ENCODE data around the gene TSPEAR.
"Not testable (repeated sequence)": the region's sequence is repeated elsewhere in the genome, so short reads cannot be mapped to it uniquely, and the experiment has no call there.

The TSPEAR gene

DNA sequence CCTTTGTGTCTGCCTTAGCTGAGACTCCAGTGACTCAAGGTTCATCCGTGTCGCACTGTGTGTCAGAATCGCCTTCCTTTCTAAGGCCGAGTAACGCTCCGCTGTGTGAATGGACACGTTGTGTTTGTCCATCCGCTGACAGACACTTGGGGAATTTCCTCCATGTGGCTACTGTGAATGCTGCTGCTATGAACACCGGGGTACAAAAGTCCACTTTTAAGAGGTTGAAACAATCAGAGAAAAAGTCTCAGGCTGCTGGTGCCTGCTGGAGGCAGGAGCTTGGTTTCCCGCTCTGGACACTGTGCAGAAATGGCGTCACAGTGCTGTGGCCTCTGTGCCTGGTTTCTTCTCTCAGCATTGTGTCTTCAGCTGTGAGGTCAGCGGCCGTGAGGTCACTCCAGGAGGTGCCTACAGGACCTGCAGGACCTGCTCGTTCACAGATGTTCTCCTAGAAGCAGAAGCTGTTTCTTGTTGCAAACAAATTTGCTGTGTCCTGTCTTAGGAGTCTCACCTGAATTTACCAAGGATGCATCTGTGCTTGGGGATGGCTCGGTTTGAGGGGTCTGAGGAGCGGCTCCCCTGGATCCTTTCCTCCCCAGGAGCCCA lies 205.6 kb downstream of the TSPEAR start:
- H3K4me3 ChIP-seq (ENCODE audit: low read depth in 1 of 2, low read length in 2 of 2): no peak overlapping the region
- no peak overlapping the region for H3K27ac ChIP-seq (ENCODE audit: low read depth, low read length)
- H3K4me1 ChIP-seq (ENCODE audit: insufficient read depth, low read length): no peaks in the 10 kb centered on the region
- H3K9me3 ChIP-seq (ENCODE audit: low read length): no peaks in the 10 kb centered on the region
- H3K27me3 ChIP-seq (ENCODE audit: control insufficient read depth in 1 of 2, insufficient read depth in 2 of 2, low read length in 2 of 2): peaks cover 10 to 12% of the 10 kb centered on the region in 2 donors
- H3K36me3 ChIP-seq (ENCODE audit: insufficient read depth, low read length): no peaks in the 10 kb centered on the region
- no peak overlapping the region for H3K9ac ChIP-seq (ENCODE audit: low read length)

DNA sequence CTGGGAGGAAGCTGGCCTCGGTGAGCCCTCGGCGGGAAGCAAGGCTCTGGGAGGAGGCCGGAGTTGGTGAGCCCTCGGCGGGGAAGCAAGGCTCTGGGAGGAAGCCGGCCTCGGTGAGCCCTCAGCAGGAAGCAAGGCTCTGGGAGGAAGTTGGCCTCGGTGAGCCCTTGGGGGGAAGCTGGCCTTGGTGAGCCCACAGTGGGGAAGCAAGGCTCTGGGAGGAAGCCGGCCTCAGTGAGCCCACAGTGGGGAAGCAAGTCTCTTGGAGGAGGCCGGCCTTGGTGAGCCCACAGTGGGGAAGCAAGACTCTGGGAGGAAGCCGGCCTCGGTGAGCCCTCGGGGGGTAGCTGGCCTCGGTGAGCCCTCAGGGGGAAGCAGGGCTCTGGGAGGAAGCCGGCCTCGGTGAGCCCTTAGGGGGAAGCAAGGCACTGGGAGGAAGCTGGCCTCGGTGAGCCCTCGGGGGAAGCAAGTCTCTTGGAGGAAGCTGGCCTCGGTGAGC lies 207.4 kb downstream of the TSPEAR start:
- H3K27ac ChIP-seq (ENCODE audit: low read depth, low read length): no peak overlapping the region
- peaks cover 0 to under 1% of the 10 kb centered on the region in 2 donors for H3K27me3 ChIP-seq (ENCODE audit: control insufficient read depth in 1 of 2, insufficient read depth in 2 of 2, low read length in 2 of 2)
- no peaks in the 10 kb centered on the region for H3K9me3 ChIP-seq (ENCODE audit: low read length)
- H3K4me1 ChIP-seq (ENCODE audit: insufficient read depth, low read length): no peaks in the 10 kb centered on the region
- H3K36me3 ChIP-seq (ENCODE audit: insufficient read depth, low read length): no peaks in the 10 kb centered on the region
- no peak overlapping the region for H3K9ac ChIP-seq (ENCODE audit: low read length)
- no peak overlapping the region for H3K4me3 ChIP-seq (ENCODE audit: low read depth in 1 of 2, low read length in 2 of 2)

DNA sequence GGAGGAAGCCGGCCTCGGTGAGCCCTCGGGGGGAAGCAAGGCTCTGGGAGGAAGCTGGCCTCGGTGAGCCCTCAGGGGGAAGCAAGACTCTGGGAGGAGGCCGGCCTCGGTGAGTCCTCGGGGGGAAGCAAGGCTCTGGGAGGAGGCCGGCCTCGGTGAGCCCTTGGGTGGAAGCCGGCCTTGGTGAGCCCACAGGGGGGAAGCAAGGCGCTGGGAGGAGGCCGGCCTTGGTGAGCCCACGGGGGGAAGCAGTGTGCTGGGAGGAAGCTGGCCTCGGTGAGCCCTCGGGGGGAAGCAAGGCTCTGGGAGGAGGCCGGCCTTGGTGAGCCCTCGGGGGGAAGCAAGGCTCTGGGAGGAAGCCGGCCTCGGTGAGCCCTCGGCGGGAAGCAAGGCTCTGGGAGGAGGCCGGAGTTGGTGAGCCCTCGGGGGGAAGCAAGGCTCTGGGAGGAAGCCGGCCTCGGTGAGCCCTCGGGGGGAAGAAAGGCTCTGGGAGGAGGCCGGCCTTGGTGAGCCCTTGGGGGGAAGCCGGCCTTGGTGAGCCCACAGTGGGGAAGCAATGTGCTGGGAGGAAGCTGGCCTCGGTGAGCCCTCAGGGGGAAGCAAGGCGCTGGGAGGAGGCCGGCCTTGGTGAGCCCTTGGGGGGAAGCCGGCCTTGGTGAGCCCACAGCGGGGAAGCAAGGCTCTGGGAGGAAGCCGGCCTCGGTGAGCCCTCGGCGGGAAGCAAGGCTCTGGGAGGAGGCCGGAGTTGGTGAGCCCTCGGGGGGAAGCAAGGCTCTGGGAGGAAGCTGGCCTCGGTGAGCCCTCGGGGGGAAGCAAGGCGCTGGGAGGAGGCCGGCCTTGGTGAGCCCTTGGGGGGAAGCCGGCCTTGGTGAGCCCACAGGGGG lies 208.1 kb downstream of the TSPEAR start:
- H3K27me3 ChIP-seq (ENCODE audit: control insufficient read depth in 1 of 2, insufficient read depth in 2 of 2, low read length in 2 of 2); H3K9me3 ChIP-seq (ENCODE audit: low read length); H3K4me3 ChIP-seq (ENCODE audit: low read depth in 1 of 2, low read length in 2 of 2): not testable (repeated sequence)

DNA sequence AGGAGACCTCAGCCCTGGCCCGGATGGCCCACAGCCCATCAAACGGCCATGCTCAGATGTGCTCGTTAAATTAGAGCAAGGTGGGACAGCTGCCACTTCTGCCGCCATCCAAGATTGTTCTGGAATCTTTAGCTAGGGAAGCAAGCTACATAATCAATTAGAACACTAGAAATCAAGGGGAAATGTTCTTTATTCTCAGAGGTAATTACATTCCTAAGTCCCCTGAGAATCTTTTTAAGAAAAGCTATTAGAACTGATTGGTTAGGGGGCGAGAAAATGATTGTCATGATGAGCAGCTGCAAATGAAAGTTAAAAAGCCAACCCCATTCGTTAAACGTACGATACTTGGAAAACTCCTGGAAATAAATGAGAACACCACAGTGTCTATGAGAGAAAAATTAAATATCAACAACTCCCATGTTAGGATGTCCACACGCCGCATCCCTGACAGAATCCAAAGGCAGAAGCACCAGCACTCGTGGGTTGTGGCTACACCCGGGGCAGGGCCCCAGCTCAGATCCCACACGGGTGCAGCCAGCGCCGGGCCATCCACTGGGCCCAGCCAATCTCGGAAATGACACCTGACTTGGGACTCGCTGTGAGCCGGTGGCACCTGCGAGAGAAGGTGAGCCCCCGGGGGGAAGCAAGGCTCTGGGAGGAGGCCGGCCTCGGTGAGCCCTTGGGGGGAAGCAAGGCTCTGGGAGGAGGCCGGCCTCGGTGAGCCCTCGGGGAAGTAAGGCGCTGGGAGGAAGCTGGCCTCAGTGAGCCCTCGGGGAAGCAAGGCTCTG lies 209.0 kb downstream of the TSPEAR start:
- Histone ChIP-seq H3K4me3 (ENCODE audit: low read depth in 1 of 2, low read length in 2 of 2) (no peak overlapping the region), H3K27ac (ENCODE audit: low read depth, low read length) (no peak overlapping the region), H3K9ac (ENCODE audit: low read length) (no peak overlapping the region), H3K36me3 (ENCODE audit: insufficient read depth, low read length) (no peaks in the 10 kb centered on the region), H3K4me1 (ENCODE audit: insufficient read depth, low read length) (no peaks in the 10 kb centered on the region), H3K27me3 (ENCODE audit: control insufficient read depth in 1 of 2, insufficient read depth in 2 of 2, low read length in 2 of 2) (peaks cover 0 to 10% of the 10 kb centered on the region in 2 donors), H3K9me3 (ENCODE audit: low read length) (no peaks in the 10 kb centered on the region)

More for the DNA sequence above, 208.1 kb downstream of the TSPEAR start:
- H3K9ac ChIP-seq (ENCODE audit: low read length); H3K27ac ChIP-seq (ENCODE audit: low read depth, low read length); H3K36me3 ChIP-seq (ENCODE audit: insufficient read depth, low read length); H3K4me1 ChIP-seq (ENCODE audit: insufficient read depth, low read length): not testable (repeated sequence)

DNA sequence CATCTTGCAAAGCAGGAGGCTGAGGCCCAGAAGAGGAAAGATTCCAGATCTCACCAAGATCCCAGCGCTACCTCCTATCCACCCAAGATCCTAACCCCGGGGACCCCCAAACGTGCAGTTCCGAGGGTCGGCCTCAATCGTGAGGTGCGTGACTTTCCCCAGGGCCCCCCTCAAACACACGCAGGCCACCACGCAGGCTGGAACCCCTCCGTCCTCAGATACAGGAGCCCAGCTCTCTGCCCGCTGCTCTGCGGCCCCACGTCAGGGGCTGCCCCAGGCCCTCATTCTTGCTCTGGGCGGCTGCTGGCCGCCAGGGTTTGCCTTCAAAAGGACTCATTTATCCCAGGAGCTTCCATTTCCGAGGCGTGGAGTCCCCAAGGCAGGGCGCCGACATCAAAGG lies 211.3 kb downstream of the TSPEAR start:
- H3K27me3 ChIP-seq (ENCODE audit: control insufficient read depth in 1 of 2, insufficient read depth in 2 of 2, low read length in 2 of 2): peaks cover 0 to 10% of the 10 kb centered on the region in 2 donors
- peaks cover 4% of the 10 kb centered on the region for H3K4me1 ChIP-seq (ENCODE audit: insufficient read depth, low read length)
- no peak overlapping the region for H3K4me3 ChIP-seq (ENCODE audit: low read depth in 1 of 2, low read length in 2 of 2)
- no peaks in the 10 kb centered on the region for H3K9me3 ChIP-seq (ENCODE audit: low read length)
- no peak overlapping the region for H3K9ac ChIP-seq (ENCODE audit: low read length)
- H3K36me3 ChIP-seq (ENCODE audit: insufficient read depth, low read length): no peaks in the 10 kb centered on the region
- H3K27ac ChIP-seq (ENCODE audit: low read depth, low read length): no peak overlapping the region

DNA sequence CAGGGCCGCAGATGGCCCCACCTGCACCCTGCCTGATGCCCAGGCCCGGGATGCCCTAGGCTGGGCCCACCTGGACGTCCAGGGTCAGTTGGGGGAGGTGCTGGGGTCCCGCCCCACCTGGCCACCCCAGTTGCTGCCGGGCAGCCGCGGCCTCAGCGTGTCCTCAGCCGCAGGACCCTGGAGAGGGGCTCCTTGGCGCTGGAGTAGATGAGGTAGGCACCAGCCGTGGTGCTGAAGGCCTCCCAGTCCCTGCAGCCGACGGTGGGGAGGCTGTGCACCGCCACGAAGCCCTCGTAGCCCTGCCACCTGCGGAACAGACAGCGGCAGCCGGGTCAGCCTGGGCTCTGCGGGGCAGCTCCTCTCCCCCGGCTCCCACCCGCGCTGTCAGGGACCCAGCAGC lies 211.7 kb downstream of the TSPEAR start:
- no peaks in the 10 kb centered on the region for H3K9me3 ChIP-seq (ENCODE audit: low read length)
- no peaks in the 10 kb centered on the region for H3K36me3 ChIP-seq (ENCODE audit: insufficient read depth, low read length)
- peaks cover 4% of the 10 kb centered on the region for H3K4me1 ChIP-seq (ENCODE audit: insufficient read depth, low read length)
- peaks cover 0 to 10% of the 10 kb centered on the region in 2 donors for H3K27me3 ChIP-seq (ENCODE audit: control insufficient read depth in 1 of 2, insufficient read depth in 2 of 2, low read length in 2 of 2)
- no peak overlapping the region for H3K27ac ChIP-seq (ENCODE audit: low read depth, low read length)
- no peak overlapping the region for H3K9ac ChIP-seq (ENCODE audit: low read length)
- H3K4me3 ChIP-seq (ENCODE audit: low read depth in 1 of 2, low read length in 2 of 2): no peak overlapping the region

DNA sequence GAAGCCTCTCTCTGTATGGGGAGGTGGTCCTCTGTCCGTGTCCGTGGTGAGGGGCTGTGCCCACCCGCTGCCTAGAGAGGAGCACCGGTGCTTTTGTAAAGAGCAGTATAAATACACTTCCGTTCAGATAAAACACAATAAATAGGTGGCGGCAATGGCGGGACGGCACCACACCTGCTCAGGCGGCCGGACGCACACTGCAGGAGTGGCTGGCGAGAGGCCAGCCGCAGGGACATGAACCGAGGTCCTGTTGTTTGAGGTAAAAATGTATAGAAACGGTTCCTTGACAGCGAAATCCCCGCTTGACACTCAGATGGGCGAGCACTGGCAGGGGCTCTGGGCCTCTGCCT lies 212.2 kb downstream of the TSPEAR start:
- Histone ChIP-seq H3K36me3 (ENCODE audit: insufficient read depth, low read length) (no peaks in the 10 kb centered on the region), H3K9me3 (ENCODE audit: low read length) (no peaks in the 10 kb centered on the region), H3K4me1 (ENCODE audit: insufficient read depth, low read length) (peaks cover 4% of the 10 kb centered on the region), H3K27me3 (ENCODE audit: control insufficient read depth in 1 of 2, insufficient read depth in 2 of 2, low read length in 2 of 2) (peaks cover 0 to 10% of the 10 kb centered on the region in 2 donors), H3K27ac (ENCODE audit: low read depth, low read length) (no peak overlapping the region), H3K4me3 (ENCODE audit: low read depth in 1 of 2, low read length in 2 of 2) (no peak overlapping the region), H3K9ac (ENCODE audit: low read length) (no peak overlapping the region)

DNA sequence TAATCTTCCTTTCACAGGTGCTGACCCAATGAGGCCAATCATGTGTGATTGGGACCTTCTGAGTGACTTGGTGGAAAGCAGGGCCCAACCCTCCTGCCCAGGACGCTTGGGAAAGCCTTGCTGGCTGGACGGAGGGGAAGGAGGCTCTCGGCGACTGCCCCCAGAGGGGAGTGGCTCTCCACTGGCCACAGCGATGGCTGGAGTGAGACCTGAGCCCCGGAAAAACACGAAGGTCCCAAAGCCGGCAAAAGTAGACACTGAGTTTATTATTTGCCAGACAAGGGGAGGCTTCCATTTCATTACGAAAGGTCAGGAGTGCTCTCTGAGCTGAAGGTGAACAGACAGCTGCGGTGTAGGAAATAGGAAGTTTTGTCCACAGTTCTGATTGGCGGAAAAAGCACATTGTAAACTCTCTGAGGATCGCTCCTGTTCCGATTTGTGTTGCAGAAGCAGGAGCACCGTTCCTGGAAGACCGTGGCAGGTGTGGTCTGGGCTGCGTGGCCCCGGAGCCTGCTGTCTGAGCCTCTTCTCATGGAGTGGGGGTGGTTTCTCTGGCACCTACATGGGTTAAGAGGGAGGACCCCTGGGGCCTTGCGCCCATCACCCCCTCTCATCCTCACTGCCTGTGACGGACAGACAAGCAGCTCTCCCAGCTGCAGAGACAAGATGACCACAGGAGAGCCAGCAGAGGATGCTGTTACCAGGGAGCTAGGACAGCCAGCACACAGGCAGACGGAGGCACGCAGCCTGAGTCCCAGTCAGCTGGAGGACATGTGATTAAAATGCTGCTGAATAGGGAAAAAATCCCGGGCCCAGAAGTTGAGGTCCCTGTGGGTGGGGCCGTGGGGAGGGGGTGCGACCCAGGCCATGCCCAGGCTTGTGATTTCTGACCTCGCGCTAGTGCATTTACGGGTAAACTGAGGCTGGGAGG lies 212.8 kb downstream of the TSPEAR start:
- Histone ChIP-seq H3K36me3 (ENCODE audit: insufficient read depth, low read length) (no peaks in the 10 kb centered on the region), H3K27me3 (ENCODE audit: control insufficient read depth in 1 of 2, insufficient read depth in 2 of 2, low read length in 2 of 2) (peaks cover 0 to 10% of the 10 kb centered on the region in 2 donors), H3K9ac (ENCODE audit: low read length) (no peak overlapping the region), H3K4me1 (ENCODE audit: insufficient read depth, low read length) (peaks cover 4% of the 10 kb centered on the region), H3K4me3 (ENCODE audit: low read depth in 1 of 2, low read length in 2 of 2) (no peak overlapping the region), H3K27ac (ENCODE audit: low read depth, low read length) (no peak overlapping the region), H3K9me3 (ENCODE audit: low read length) (no peaks in the 10 kb centered on the region)

DNA sequence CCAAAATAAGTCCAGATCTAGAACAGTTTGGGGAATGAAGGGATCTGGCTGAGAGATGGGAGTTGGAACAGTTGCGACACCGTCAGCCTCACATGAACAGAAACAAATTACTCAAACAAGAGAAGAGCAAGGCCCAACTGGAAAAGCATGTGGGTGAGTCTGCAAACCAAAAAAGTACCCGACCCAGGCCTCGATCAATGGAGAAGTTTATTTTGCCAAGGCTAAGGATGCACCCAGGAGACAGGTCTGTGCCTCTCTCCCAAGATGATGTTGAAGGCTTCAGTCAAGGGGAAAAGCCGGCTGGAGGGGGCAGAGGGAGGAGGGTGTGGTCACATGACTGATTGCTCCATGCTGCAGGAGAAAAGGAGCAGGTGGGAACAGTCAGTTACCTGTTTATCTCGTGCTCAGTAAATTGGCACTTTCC lies 213.7 kb downstream of the TSPEAR start:
- Histone ChIP-seq H3K9me3 (ENCODE audit: low read length) (no peaks in the 10 kb centered on the region), H3K4me3 (ENCODE audit: low read depth in 1 of 2, low read length in 2 of 2) (no peak overlapping the region), H3K4me1 (ENCODE audit: insufficient read depth, low read length) (peaks cover 4% of the 10 kb centered on the region), H3K27ac (ENCODE audit: low read depth, low read length) (no peak overlapping the region), H3K9ac (ENCODE audit: low read length) (no peak overlapping the region), H3K27me3 (ENCODE audit: control insufficient read depth in 1 of 2, insufficient read depth in 2 of 2, low read length in 2 of 2) (peaks cover 0 to 10% of the 10 kb centered on the region in 2 donors), H3K36me3 (ENCODE audit: insufficient read depth, low read length) (no peaks in the 10 kb centered on the region)

DNA sequence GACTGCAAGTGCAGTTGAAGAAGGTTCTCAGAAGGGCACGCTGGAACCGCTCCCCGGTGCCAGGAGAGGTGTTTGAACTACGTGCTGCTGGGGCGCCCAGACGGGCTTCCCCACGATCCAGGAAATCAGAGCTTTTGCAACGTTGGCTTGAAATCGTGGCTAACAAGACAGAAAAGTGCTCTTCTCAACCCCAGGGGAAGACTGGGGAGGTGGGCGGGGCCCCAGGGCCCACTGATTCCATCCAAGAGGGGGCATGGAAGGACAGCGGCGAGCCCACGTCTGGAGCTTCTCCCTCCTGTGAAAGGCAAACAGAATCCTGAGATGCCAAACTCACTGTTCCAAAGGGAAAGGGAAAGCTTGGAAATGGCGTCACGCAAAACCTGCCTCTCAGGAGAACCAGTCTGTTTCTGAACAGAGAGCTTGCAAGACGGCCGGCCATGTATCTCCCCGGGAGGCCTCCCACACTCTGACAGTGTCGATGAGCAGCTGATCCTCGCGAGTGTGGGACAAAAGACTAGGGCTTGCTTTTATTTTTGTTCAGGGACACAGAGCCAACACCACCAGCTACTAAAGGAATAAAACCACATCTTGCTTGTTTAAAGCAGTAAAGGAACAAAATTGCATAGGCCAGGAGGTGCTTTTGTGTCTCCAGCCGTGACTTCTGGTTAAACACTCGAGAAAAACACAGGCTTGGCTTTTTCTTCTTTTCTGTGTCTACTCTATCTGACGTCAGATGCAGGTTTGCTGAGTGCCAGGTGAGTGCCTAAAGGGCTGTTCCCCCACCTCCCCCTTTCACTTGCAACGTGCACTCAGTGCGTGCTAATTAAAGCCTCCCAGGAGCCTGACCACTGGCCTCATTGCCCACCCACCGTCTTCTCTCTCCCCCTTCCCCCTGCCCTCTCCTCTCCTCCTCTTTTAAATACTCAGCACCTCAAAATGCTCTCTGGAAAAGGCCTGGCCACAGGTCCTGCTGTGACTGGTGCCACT lies 214.5 kb downstream of the TSPEAR start:
- H3K9me3 ChIP-seq (ENCODE audit: low read length): no peaks in the 10 kb centered on the region
- no peak overlapping the region for H3K4me3 ChIP-seq (ENCODE audit: low read depth in 1 of 2, low read length in 2 of 2)
- H3K9ac ChIP-seq (ENCODE audit: low read length): no peak overlapping the region
- no peaks in the 10 kb centered on the region for H3K36me3 ChIP-seq (ENCODE audit: insufficient read depth, low read length)
- H3K27ac ChIP-seq (ENCODE audit: low read depth, low read length): no peak overlapping the region
- peaks cover 4% of the 10 kb centered on the region for H3K4me1 ChIP-seq (ENCODE audit: insufficient read depth, low read length)
- H3K27me3 ChIP-seq (ENCODE audit: control insufficient read depth in 1 of 2, insufficient read depth in 2 of 2, low read length in 2 of 2): peaks cover 0 to 10% of the 10 kb centered on the region in 2 donors

Data from muscle layer of colon (tissue), 2 donors.